GM12864 (cell line): ENCODE measurements around the gene FAR1.

Experiments used
- DNase-seq: peaks from one replicate; pipeline ENCODE4 v3.0.0-alpha.2; 2011; ENCODE audit warnings: low read depth
- H3K4me3 ChIP-seq: 2 replicates; pipeline ENCODE4 v1.5.1; 2011; ENCODE audit warnings: mild to moderate bottlenecking, low read depth, low read length, control low read depth
- TF ChIP-seq, protein P1 (sequence below): IDR thresholded peaks from 2 replicates; pipeline ENCODE4 v1.5.1; 2011; ENCODE audit warnings: low read depth, mild to moderate bottlenecking, moderate library complexity, low read length, control low read depth, inconsistent platforms; ENCODE audit errors: missing control alignments

Gene FAR1

DNA sequence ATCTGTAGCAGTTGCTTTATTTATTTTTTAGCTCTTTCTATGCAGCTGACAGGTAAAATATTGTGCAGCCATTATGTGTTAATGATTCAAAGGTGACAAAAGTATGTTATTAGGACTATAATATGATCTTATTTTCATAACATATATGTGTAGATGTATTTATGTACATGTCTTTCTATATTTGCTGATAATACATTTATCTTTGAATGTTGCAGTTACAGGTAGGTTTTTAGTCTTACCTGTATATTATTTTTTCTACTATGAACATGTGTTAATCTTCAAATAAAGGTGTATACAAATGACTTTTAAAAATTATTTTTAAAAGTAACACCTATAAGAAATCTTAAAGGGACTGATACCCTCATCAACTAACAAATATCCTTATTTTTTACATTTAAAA is 33.6 kb downstream of the FAR1 start:
- TF ChIP-seq, protein P1, sequence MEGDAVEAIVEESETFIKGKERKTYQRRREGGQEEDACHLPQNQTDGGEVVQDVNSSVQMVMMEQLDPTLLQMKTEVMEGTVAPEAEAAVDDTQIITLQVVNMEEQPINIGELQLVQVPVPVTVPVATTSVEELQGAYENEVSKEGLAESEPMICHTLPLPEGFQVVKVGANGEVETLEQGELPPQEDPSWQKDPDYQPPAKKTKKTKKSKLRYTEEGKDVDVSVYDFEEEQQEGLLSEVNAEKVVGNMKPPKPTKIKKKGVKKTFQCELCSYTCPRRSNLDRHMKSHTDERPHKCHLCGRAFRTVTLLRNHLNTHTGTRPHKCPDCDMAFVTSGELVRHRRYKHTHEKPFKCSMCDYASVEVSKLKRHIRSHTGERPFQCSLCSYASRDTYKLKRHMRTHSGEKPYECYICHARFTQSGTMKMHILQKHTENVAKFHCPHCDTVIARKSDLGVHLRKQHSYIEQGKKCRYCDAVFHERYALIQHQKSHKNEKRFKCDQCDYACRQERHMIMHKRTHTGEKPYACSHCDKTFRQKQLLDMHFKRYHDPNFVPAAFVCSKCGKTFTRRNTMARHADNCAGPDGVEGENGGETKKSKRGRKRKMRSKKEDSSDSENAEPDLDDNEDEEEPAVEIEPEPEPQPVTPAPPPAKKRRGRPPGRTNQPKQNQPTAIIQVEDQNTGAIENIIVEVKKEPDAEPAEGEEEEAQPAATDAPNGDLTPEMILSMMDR, result no peak
- no peak for DNase-seq
- no peak overlapping the region for H3K4me3 ChIP-seq

DNA sequence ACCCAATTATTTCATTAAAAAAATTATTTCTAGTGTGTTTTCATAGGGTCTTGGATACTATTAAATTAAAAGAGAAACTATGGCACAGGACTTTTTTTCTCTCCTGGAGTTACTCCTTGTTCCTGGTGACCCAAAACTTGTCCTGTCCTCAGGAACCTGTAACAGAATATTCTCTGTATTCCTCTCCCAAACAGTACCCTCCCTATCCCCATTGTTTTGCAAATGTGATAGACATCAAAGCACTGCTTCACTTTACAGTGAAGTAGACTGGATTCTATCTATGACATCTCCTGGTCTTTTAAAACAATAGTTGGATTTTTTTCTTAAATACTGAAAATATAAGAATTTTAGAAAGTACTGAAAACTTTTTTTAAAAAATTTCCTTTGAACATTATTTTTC is 37.2 kb downstream of the FAR1 start:
- no peak overlapping the region for H3K4me3 ChIP-seq
- no peak for DNase-seq
- TF ChIP-seq, protein P1, result no peak

DNA sequence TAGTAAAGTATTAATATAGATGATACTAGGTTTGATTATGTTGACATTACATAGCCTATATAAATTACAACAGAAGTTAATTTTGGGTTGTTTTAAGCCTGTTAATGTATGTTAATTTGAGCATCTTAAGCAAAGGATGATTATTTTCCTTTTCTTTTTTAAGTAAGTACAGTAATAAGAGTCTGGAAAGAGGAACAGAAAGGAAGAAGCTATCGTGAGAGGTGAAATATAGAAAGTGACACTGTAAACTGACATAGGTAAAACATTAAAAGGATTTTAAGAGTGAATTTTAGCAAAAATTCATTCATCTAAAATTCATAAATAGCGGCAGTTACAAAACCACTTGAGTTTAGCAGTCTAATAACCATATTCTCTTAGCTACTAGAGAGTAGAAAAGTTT is 45.5 kb downstream of the FAR1 start:
- TF ChIP-seq, protein P1, result no peak
- DNase-seq, result no peak
- no peak overlapping the region for H3K4me3 ChIP-seq

DNA sequence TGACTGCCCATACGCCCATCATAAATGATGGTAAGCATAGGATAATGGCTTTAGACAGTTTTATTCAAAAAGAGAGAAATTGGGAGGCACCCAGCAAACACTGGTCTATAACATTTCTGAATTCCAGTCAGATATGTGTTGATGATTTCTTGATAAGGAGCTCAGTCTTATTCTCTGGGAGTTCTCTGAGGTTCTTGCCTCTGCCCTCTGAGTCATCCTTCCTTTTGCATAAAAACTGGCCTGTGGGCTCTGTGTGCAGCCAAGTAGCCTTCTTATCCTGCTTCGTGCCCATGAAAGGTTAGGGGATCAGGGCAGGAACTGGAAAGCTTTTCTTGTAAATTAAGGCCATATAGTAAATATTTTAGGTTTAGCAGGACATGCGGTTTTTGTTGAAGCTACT is 48.9 kb downstream of the FAR1 start:
- no peak overlapping the region for H3K4me3 ChIP-seq
- no peak for DNase-seq
- TF ChIP-seq, protein P1, result no peak

DNA sequence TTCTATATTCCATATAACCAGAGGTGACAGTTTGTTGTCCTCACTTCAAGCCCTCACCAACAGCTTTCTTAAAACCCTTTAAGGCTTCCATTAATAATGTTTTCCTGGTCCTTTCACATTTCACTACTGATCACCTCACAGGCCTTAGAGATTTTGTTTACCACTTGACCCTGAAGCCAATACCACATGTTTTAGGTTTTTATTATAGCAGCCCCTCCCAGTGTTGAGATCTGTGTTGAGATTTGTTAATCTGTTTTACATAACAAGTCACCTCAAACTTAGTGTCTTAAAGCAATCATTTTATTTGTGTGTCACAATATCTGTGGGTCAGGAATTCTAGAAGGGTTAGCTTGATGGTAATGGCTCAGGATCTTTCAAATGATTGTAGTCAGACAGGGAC is 49.9 kb downstream of the FAR1 start:
- H3K4me3 ChIP-seq, result no peak overlapping the region
- TF ChIP-seq, protein P1, result no peak
- no peak for DNase-seq

DNA sequence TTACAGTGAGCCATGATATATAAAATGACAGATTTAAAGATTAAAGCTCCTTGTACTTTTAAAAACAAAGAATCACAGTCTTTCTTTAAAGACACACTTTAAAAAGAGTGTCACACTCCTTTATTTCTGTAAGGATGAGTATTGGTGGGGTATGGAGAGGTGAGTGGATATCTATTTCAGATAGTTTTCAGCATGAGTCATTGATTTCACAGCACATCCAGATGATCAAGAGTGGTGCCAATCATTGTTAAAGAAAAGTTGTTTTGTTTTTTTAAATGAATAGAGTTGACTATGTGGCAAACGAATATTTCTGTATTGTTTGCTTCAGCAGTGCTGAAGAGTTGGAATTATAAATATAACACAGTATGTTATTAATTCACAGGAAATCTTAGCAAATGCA is 52.5 kb downstream of the FAR1 start:
- TF ChIP-seq, protein P1, result no peak
- no peak for DNase-seq
- H3K4me3 ChIP-seq, result no peak overlapping the region

DNA sequence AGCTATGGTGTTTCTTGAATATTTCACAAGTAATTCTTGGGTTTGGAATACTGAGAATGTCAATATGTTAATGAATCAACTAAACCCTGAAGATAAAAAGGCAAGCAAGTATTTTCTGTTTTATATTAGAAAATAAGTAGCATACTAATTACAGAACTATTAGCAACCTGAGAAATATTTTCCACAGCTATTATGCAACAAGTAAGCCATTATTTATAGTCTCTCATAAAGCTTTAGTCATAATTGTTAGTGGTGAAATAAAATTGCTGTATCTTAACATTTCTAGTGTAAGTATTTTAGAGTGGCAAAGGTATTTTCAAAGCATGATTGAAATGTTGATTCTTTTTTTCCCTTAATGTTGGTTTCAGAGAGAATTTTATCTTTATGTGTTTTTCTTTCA is 53.3 kb downstream of the FAR1 start:
- H3K4me3 ChIP-seq, result no peak overlapping the region
- TF ChIP-seq, protein P1, result no peak
- DNase-seq, result no peak
